ENCODE measurements around the gene CYP2D6. TPM values are rescaled to one million over a fixed set of nuclear protein-coding genes. Genes with fewer than 3 reads are reported as not detected.
A peak's percentile ranks its signal among the peaks of the same experiment; 100 is the strongest.

The CYP2D6 gene
- total and polyA plus RNA-seq, 2 of the 13 experiments (the other 11 are each of a cell fraction or from before 2014, with no cell fraction given) = 1.0 to 3.7 TPM

DNA sequence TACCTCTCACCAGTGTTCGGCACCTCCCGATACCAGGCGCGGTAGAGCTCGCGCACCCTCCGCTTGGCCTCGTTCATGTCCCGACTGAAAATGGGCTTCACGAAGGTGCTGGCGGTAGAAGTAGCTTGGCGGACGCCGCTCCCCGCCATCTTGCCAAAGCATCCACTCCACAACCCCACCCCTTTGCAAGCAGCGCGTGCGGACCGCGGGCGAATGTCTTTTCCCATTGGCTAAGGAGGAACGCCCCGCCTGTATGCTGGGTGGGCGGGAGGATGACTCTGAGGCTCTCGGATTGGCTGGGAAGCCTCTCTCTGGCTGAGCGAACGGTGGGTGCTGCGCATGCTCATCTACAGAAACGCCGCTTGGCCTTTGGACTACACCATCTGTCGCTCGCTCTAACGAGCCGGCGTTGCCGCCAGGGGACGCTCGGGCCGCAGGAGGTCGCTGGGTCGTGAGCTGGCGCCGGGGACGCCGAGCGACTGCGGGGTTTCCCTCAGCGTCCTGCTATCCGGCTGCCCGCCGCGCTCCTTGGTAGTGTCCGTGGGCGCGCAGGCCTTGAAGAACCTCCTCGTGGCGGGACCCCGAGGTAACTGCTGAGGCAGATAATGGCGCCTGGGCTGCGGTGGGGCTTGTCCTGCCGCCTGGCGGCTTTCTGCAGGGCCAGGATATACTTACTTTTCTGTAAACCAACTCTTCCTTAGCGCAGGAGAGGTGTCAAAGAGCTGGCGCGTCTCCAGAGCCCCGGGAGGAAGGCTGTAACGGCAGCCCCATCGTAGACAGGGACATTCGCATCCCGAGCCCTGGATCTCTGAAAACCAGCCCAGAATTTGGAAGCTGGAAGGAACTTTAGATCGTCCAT is 39.8 kb downstream of the CYP2D6 start, which contains the start of gene NDUFA6 (continued):
- TF ChIP-seq ZNF44 (CRISPR knock-in tag; IDR thresholded peaks at IDR 0.05) = no peak
- peak; percentile 73; the same call in 1 of the 2 replicates for TF ChIP-seq RXRB (CRISPR knock-in tag; IDR thresholded peaks at IDR 0.05; ENCODE audit: borderline replicate concordance)
- TF ChIP-seq ZNF737 (CRISPR knock-in tag; IDR thresholded peaks at IDR 0.05; ENCODE audit: borderline replicate concordance) = no peak
- TF ChIP-seq MAFK (conservative IDR thresholded peaks at IDR 0.05 in 1 of 2, IDR thresholded peaks at IDR 0.05 in 1 of 2; ENCODE audit: low read length in 2 of 2) = no peak
- no peak for TF ChIP-seq ZNF496 (CRISPR knock-in tag; IDR thresholded peaks at IDR 0.05; ENCODE audit: insufficient replicate concordance)
- no peak for TF ChIP-seq FOXA1 (IDR thresholded peaks at IDR 0.05)
- no peak for TF ChIP-seq FOXA1 (CRISPR knock-in tag; IDR thresholded peaks at IDR 0.05)
- TF ChIP-seq, protein P1, sequence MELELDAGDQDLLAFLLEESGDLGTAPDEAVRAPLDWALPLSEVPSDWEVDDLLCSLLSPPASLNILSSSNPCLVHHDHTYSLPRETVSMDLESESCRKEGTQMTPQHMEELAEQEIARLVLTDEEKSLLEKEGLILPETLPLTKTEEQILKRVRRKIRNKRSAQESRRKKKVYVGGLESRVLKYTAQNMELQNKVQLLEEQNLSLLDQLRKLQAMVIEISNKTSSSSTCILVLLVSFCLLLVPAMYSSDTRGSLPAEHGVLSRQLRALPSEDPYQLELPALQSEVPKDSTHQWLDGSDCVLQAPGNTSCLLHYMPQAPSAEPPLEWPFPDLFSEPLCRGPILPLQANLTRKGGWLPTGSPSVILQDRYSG (CRISPR knock-in tag; IDR thresholded peaks at IDR 0.05) = 0 out of 2 replicates have a peak, but pooled peaks have one; percentile 46
- no peak for TF ChIP-seq ZFP36 (IDR thresholded peaks at IDR 0.05; ENCODE audit: borderline replicate concordance, low read depth, low read length, partially characterized antibody)
- no peak; the same call in 1 of the 2 replicates for TF ChIP-seq PCBP1 (IDR thresholded peaks at IDR 0.05; ENCODE audit: borderline replicate concordance, low read depth, low read length)
- no peak for TF ChIP-seq FOXM1 (CRISPR knock-in tag; IDR thresholded peaks at IDR 0.05)
- no peak for TF ChIP-seq TEAD2 (CRISPR knock-in tag; IDR thresholded peaks at IDR 0.05)
- TF ChIP-seq AKNA (CRISPR knock-in tag; IDR thresholded peaks at IDR 0.05; ENCODE audit: borderline replicate concordance) = no peak
- no peak for TF ChIP-seq HNRNPL (IDR thresholded peaks at IDR 0.05; ENCODE audit: low read depth, low read length)
- peak; percentile 98 for TF ChIP-seq TAF1 (CRISPR knock-in tag; IDR thresholded peaks at IDR 0.05)
- peak; percentile 92; the same call in 1 of the 2 replicates for TF ChIP-seq NFKB2 (CRISPR knock-in tag; IDR thresholded peaks at IDR 0.05; ENCODE audit: borderline replicate concordance)
- TF ChIP-seq MIXL1 (CRISPR knock-in tag; IDR thresholded peaks at IDR 0.05) = peak; percentile 81
- peak; percentile 66 for TF ChIP-seq THAP11 (CRISPR knock-in tag; IDR thresholded peaks at IDR 0.05)
- no peak for TF ChIP-seq ZNF841 (CRISPR knock-in tag; IDR thresholded peaks at IDR 0.05; ENCODE audit: borderline replicate concordance)
- TF ChIP-seq ZNF629 (CRISPR knock-in tag; conservative IDR thresholded peaks at IDR 0.05) = peak; percentile 70
- no peak for TF ChIP-seq GPN1 (CRISPR knock-in tag; IDR thresholded peaks at IDR 0.05; ENCODE audit: borderline replicate concordance)
- peak; percentile 97 for TF ChIP-seq ZFP90 (CRISPR knock-in tag; IDR thresholded peaks at IDR 0.05; ENCODE audit: borderline replicate concordance)
- 0 out of 2 replicates have a peak, but pooled peaks have one; percentile 1 for TF ChIP-seq ATF3 (CRISPR knock-in tag; IDR thresholded peaks at IDR 0.05)
- TF ChIP-seq ZNF839 (CRISPR knock-in tag; IDR thresholded peaks at IDR 0.05; ENCODE audit: borderline replicate concordance) = peak; percentile 90
- peak; percentile 57; the same call in 1 of the 2 replicates for TF ChIP-seq PPARG (CRISPR knock-in tag; conservative IDR thresholded peaks at IDR 0.05)

Data from HepG2 (cell line).